Thymus (tissue), 11 donors: ENCODE measurements around the gene PAN2. TPM values are rescaled to one million over a fixed set of nuclear protein-coding genes. Genes with fewer than 3 reads are reported as not detected.

ENCODE experiments used
- DNase-seq, 9 donors: peaks; one replicate each; pipeline ENCODE4 v3.0.0-alpha.2; 2013; ENCODE audit warnings: low spot score in 9 of 9, low read depth in 6 of 9, missing footprints in 1 of 9
- H3K27ac ChIP-seq, 2 donors: one replicate each; pipeline ENCODE4 v1.5.1; 2013; ENCODE audit warnings: control low read depth in 1 of 2, low read depth in 1 of 2, low read length in 1 of 2, mild to moderate bottlenecking in 1 of 2, moderate library complexity in 1 of 2
- H3K27me3 ChIP-seq, 2 donors: one replicate each; pipeline ENCODE4 v1.5.1; 2013; ENCODE audit warnings: low read length in 1 of 2; ENCODE audit not compliant: control insufficient read depth in 2 of 2, insufficient read depth in 1 of 2
- H3K36me3 ChIP-seq, 2 donors: one replicate each; pipeline ENCODE4 v1.5.1; 2013; ENCODE audit warnings: low read length in 1 of 2, mild to moderate bottlenecking in 1 of 2, moderate library complexity in 1 of 2; ENCODE audit not compliant: control insufficient read depth in 2 of 2, insufficient read depth in 2 of 2
- H3K4me1 ChIP-seq, 2 donors: one replicate each; pipeline ENCODE4 v1.5.1; 2013; ENCODE audit warnings: low read length in 2 of 2; ENCODE audit not compliant: control insufficient read depth in 2 of 2, insufficient read depth in 2 of 2
- H3K4me3 ChIP-seq, 2 donors: one replicate each; pipeline ENCODE4 v1.5.1; 2013; ENCODE audit warnings: low read length in 2 of 2, control low read depth in 1 of 2, mild to moderate bottlenecking in 1 of 2
- H3K9me3 ChIP-seq, 2 donors: one replicate each; pipeline ENCODE4 v1.5.1; 2013; ENCODE audit warnings: low read length in 1 of 2, mild to moderate bottlenecking in 1 of 2; ENCODE audit not compliant: control insufficient read depth in 2 of 2, insufficient read depth in 1 of 2
- WGBS: extraction: QIAGEN DNeasy Blood & Tissue Kit; methylation state at CpG from one replicate; pipeline ENCODE4 v1.1.7; 2013; 5-methylcytosine and 5-hydroxymethylcytosine counted together
- polyA plus RNA-seq: library from polyadenylated mRNA; stranded (reverse); fragments of 200-250 nt; gene quantifications from one replicate; pipeline ENCODE4 v1.2.3, GENCODE V29; 2013
- total RNA-seq: library from RNA; stranded (reverse); fragments of 120-200 nt; gene quantifications from one replicate; pipeline ENCODE4 v1.2.4, GENCODE V29; 2013
- donor health status: healthy.

Gene PAN2
- total and polyA plus RNA-seq, 2 donors: 36.3 to 71.4 TPM

GRCh38 chr12:56300644-56301464 is 32.9 kb downstream of the PAN2 start:
- WGBS: 67% methylated on average over 21 of the region's 21 CpGs
- Histone ChIP-seq H3K36me3 (peaks cover 11 to 27% of the 10 kb centered on the region in 2 donors), H3K4me3 (peak overlapping the region; percentile 87 to 89), H3K27ac (peak overlapping the region; percentile 83 to 89), H3K4me1 (peaks cover 13 to 34% of the 10 kb centered on the region in 2 donors), H3K27me3 (no peaks in the 10 kb centered on the region), H3K9me3 (no peaks in the 10 kb centered on the region)
- DNase-seq: no peak

- Histone ChIP-seq H3K27ac (peak within 1 kb of the TSS; percentile 89 to 93), H3K27me3 (no peaks in the 10 kb centered on the region), H3K4me3 (peak within 1 kb of the TSS; percentile 87 to 89), H3K36me3 (peaks cover 7 to 19% of the 10 kb centered on the region in 2 donors), H3K9me3 (no peaks in the 10 kb centered on the region), H3K4me1 (peaks cover 13 to 34% of the 10 kb centered on the region in 2 donors)
- DNase-seq: peak; percentile 78 to 97 (median 90)
- WGBS: under 1% methylated on average over 63 of the region's 63 CpGs
Measured at GRCh38 chr12:56299853-56300643, 33.8 kb downstream of the PAN2 start, which contains the start of gene CS. Gene CS, minus strand, starts transcription at chr12:56300330. Its CDS starts 129 bp downstream, at chr12:56300201.

- peaks cover 7 to 22% of the 10 kb centered on the region in 2 donors for H3K36me3 ChIP-seq
- no peaks in the 10 kb centered on the region for H3K9me3 ChIP-seq
- H3K4me3 ChIP-seq: peak overlapping the region; percentile 87 to 89
- H3K27me3 ChIP-seq: no peaks in the 10 kb centered on the region
- WGBS: under 1% methylated on average over 10 of the region's 10 CpGs
- peak in 2 of 9 donors; percentile 17 to 49 for DNase-seq
- peaks cover 13 to 34% of the 10 kb centered on the region in 2 donors for H3K4me1 ChIP-seq
- H3K27ac ChIP-seq: peak overlapping the region; percentile 89 to 93
Measured at GRCh38 chr12:56299308-56299852, 34.4 kb downstream of the PAN2 start.

GRCh38 chr12:56298828-56299227 is 35.0 kb downstream of the PAN2 start:
- H3K4me1 ChIP-seq: peaks cover 13 to 34% of the 10 kb centered on the region in 2 donors
- peak overlapping the region; percentile 87 to 89 for H3K4me3 ChIP-seq
- H3K27me3 ChIP-seq: no peaks in the 10 kb centered on the region
- H3K9me3 ChIP-seq: no peaks in the 10 kb centered on the region
- peak overlapping the region in 1 of 2 donors; percentile 89 for H3K27ac ChIP-seq
- DNase-seq: peak in 1 of 9 donors; percentile 13
- peaks cover 7 to 21% of the 10 kb centered on the region in 2 donors for H3K36me3 ChIP-seq
- WGBS: 85% methylated on average over 5 of the region's 5 CpGs

- Histone ChIP-seq H3K27me3 (no peaks in the 10 kb centered on the region), H3K4me3 (no peak overlapping the region), H3K4me1 (peaks cover 13 to 34% of the 10 kb centered on the region in 2 donors), H3K36me3 (peaks cover 7 to 24% of the 10 kb centered on the region in 2 donors), H3K9me3 (no peaks in the 10 kb centered on the region), H3K27ac (no peak overlapping the region)
- 98% methylated on average over 8 of the region's 8 CpGs for WGBS
- DNase-seq: no peak
Measured at GRCh38 chr12:56297400-56297799, 36.4 kb downstream of the PAN2 start.

GRCh38 chr12:56296295-56296694 is 37.5 kb downstream of the PAN2 start:
- Histone ChIP-seq H3K4me3 (no peak overlapping the region), H3K36me3 (peaks cover 7 to 28% of the 10 kb centered on the region in 2 donors), H3K27ac (no peak overlapping the region), H3K4me1 (peaks cover 13 to 34% of the 10 kb centered on the region in 2 donors), H3K9me3 (no peaks in the 10 kb centered on the region), H3K27me3 (no peaks in the 10 kb centered on the region)
- WGBS: 96% methylated on average over 5 of the region's 5 CpGs
- DNase-seq: no peak

GRCh38 chr12:56293795-56294194 is 40.0 kb downstream of the PAN2 start:
- Histone ChIP-seq H3K4me1 (peaks cover 6 to 16% of the 10 kb centered on the region in 2 donors), H3K36me3 (peaks cover 11 to 48% of the 10 kb centered on the region in 2 donors)
- WGBS: 96% methylated on average over 5 of the region's 5 CpGs

GRCh38 chr12:56288705-56289387 is 45.0 kb downstream of the PAN2 start:
- peaks cover 0 to 4% of the 10 kb centered on the region in 2 donors for H3K4me1 ChIP-seq
- no peaks in the 10 kb centered on the region for H3K27me3 ChIP-seq
- H3K27ac ChIP-seq: no peak overlapping the region
- H3K36me3 ChIP-seq: peaks cover 28 to 55% of the 10 kb centered on the region in 2 donors
- DNase-seq: no peak
- no peaks in the 10 kb centered on the region for H3K9me3 ChIP-seq
- no peak overlapping the region for H3K4me3 ChIP-seq
- WGBS: 89% methylated on average over 3 of the region's 3 CpGs

More at GRCh38 chr12:56293795-56294194, 40.0 kb downstream of the PAN2 start:
- Histone ChIP-seq H3K4me3 (no peak overlapping the region), H3K9me3 (no peaks in the 10 kb centered on the region), H3K27me3 (no peaks in the 10 kb centered on the region), H3K27ac (no peak overlapping the region)
- DNase-seq: no peak
